Stomach (tissue), 4 donors: ENCODE measurements around the gene CFAP69.

Source experiments
- EP300 ChIP-seq: sonication (generic); formaldehyde crosslinking; IDR thresholded peaks from one replicate; pipeline ENCODE4 v1.6.1; 2017; ENCODE audit warnings: antibody characterized with exemption
- TF ChIP-seq, protein P1 (sequence below), 7 experiments: fragments of 450-650 bp in 4 of 7; fragments of 200-600 bp in 3 of 7; sonication (generic) in 3 of 7; IDR thresholded peaks; one replicate each; pipeline ENCODE4 v1.5.1; 2016 to 2019; ENCODE audit warnings: antibody characterized with exemption in 7 of 7, control low read depth in 2 of 7, mild to moderate bottlenecking in 1 of 7

DNA sequence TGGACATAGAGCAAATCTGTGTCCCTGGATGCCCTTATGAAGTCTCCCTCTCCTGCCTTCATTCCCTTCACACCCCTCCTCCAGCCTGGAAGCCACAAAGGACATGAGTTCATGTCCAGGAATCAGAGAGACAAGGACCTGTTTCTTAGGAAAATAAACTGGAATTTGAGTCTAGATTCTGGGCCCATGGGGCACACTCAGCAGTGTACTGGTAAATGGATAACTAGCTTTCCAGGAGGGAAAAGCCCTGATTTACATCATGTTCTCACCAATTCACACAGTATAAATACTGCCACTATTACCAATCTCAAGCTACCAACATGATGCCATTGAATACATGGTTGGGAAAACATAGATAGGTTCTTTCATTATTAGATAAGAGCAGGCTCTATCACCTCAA lies 66.2 kb downstream of the CFAP69 start:
- TF ChIP-seq, protein P1, sequence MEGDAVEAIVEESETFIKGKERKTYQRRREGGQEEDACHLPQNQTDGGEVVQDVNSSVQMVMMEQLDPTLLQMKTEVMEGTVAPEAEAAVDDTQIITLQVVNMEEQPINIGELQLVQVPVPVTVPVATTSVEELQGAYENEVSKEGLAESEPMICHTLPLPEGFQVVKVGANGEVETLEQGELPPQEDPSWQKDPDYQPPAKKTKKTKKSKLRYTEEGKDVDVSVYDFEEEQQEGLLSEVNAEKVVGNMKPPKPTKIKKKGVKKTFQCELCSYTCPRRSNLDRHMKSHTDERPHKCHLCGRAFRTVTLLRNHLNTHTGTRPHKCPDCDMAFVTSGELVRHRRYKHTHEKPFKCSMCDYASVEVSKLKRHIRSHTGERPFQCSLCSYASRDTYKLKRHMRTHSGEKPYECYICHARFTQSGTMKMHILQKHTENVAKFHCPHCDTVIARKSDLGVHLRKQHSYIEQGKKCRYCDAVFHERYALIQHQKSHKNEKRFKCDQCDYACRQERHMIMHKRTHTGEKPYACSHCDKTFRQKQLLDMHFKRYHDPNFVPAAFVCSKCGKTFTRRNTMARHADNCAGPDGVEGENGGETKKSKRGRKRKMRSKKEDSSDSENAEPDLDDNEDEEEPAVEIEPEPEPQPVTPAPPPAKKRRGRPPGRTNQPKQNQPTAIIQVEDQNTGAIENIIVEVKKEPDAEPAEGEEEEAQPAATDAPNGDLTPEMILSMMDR (IDR thresholded peaks at IDR 0.05): no peak
- TF ChIP-seq EP300: no peak
